MM.1S (cell line): ENCODE measurements around the gene FOXD1.

Experiments used
- EZH2 ChIP-seq: fragments of 300-600 bp; sonication (generic); optimal IDR thresholded peaks from 2 replicates; pipeline ENCODE3; 2017; ENCODE audit warnings: low read depth, mild to moderate bottlenecking, antibody characterized with exemption, low read length, mixed read lengths
- EZH2phosphoT487 ChIP-seq: fragments of 300-600 bp; sonication (generic); IDR thresholded peaks from 2 replicates; pipeline ENCODE4 v1.6.1; 2018; ENCODE audit warnings: antibody characterized with exemption, low read length
- TF ChIP-seq, protein P1 (sequence below): fragments of 300-600 bp; sonication (generic); IDR thresholded peaks from 2 replicates; pipeline ENCODE4 v1.5.1; 2016; ENCODE audit warnings: antibody characterized with exemption, low read length, mixed read lengths

DNA sequence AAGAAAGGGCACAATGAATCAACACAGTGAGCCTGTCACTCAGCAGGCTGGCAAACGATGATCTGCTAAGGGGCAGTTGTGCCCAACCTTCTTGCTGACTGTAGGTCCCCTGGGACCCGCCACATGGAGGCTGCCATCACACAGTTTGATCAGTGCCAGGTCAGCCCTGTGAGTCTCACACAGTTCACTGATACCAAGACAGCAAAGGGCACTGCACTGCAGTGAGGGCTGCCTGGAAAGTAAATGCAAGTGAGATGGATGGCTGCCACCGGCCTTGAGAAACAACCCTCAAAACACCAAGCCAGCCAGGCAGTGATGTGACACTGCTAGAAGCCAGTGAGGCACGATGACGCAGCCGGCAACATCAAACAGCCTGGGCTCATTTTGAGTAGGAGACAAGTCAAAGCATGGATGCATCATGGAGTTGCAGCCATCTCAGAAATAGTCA lies 30.3 kb downstream of the FOXD1 start:
- TF ChIP-seq EZH2 (no peak), EZH2phosphoT487 (no peak)
- TF ChIP-seq, protein P1, sequence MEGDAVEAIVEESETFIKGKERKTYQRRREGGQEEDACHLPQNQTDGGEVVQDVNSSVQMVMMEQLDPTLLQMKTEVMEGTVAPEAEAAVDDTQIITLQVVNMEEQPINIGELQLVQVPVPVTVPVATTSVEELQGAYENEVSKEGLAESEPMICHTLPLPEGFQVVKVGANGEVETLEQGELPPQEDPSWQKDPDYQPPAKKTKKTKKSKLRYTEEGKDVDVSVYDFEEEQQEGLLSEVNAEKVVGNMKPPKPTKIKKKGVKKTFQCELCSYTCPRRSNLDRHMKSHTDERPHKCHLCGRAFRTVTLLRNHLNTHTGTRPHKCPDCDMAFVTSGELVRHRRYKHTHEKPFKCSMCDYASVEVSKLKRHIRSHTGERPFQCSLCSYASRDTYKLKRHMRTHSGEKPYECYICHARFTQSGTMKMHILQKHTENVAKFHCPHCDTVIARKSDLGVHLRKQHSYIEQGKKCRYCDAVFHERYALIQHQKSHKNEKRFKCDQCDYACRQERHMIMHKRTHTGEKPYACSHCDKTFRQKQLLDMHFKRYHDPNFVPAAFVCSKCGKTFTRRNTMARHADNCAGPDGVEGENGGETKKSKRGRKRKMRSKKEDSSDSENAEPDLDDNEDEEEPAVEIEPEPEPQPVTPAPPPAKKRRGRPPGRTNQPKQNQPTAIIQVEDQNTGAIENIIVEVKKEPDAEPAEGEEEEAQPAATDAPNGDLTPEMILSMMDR, result no peak
